ENCODE results near the gene PRKACB.

PRKACB gene

GRCh38 chr1:84159533-84160240 lies 15.6 kb downstream of the PRKACB start:
- DNase-seq, result no peak

- peak; percentile 73 for DNase-seq
These were observed 18.2 kb downstream of the PRKACB start for GRCh38 chr1:84162295-84162694.

DNA sequence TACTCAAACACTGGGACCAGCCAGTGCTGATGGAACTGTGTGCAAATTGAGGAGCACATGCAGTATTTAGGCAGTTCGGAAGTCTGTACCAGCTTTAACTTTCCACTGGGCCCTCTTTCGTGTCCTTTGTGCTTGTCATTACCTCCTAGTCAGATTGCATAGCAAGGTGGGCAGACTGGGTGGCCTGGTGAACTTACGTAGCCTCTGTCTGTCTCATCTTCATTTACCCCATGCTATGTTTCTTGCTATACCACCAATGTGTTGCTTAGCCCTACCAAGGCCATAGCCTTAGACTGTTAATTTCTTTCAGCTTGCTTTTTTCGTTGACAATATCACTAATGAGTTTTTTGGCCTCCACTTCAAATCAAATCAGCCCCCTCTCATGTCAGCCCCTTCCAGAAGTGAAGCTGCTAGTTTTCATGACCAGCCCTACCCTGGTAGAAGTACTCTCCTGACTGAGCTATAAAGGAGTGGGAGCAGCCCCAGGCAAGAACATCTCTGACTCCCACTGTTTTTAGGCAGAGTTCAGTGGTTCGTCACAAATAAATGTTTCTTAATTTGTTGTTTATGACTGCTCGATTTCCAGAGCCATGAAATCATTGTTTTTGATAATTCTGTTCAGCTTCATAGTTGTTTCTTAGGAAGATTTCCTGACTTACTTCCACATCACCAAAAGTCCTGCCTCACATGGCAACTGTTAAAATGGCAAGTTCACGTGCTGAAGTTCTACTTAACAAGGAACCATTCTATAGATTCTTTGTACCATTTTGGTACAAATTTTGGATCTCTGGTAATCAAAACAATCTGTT lies 19.3 kb downstream of the PRKACB start:
- DNase-seq, result no peak

GRCh38 chr1:84164161-84164560 lies 20.1 kb downstream of the PRKACB start:
- DNase-seq, result peak; percentile 70

DNA sequence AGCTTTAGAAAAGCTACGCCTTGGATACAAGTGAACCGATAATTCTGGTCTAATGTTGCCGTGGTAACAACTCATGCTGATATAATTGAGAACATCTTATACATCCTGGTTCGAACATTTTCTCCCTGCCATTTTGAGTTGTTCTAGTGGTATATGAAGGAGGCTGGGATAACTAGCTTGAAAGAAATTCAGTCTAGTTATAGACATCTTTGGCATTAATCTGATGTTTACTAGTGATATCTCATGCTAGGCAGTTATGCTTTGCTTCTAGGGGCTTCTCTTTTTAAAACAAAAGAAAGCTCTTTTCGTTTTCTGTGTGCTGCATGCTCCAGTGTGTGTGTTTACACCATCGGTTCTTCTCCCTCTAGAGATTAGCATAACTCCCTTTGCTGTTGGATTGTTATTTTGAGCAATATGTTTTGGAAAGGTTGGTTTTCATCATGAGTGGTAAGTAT lies 20.5 kb downstream of the PRKACB start:
- DNase-seq, result peak; percentile 70

DNA sequence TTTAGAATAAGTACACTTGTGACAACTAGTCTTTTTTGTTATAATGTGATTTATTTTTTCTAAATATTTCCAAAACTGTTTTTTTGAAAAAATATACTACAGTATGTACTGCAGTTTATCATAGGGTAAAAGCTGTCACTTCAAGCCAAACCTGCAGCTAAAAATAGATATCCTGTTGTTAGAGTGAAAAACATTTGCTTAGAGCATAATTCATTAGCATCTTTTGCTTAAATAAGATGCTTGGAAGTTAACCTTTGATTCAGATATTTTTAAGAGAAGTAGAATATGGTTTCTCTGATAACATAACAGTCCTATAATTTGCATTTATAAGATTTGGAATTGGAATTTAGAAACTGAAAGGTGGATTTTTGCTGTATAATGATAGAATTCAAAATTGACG lies 21.5 kb downstream of the PRKACB start:
- no peak for DNase-seq

GRCh38 chr1:84166797-84167196 lies 22.7 kb downstream of the PRKACB start:
- DNase-seq, result no peak

GRCh38 chr1:84168783-84169182 lies 24.7 kb downstream of the PRKACB start:
- no peak for DNase-seq

DNA sequence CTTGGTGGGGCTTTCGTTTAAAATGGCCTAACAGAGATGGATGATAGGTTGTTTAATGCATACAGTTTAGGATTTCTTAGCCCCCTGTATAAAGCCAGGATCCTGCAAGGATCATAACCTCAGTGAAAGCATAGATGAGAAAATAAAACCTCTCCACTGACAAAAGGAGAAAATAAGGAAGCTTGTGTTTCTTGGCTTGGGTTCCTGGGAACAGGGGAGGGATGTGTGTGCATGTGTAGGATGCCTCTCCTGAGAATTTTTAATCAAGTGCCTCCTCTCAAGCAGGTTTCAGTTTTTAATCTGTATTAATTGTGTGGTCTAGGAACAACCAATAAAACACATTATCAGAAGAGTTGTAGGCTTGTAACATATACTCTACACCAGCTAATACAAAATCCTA lies 26.1 kb downstream of the PRKACB start:
- no peak for DNase-seq

DNA sequence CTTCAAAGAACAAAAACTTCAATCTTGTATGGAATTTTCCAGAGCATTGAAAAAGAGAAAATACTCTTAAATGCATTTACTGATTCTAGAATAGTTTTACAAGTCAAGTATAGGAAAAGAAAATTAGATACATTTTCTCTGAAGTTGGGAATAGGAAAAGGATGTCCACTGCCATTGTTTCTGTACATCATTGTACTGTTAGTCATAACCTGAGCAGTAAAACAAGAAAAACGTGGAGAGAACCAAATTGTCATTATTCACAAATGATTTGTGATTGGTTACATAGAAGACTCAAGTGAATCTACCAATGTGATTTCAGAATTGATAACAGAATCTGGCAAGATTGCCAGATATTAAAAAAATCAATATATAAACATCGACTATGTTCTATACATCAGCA lies 27.4 kb downstream of the PRKACB start:
- no peak for DNase-seq

GRCh38 chr1:84174051-84174556 lies 30.0 kb downstream of the PRKACB start:
- no peak for DNase-seq

DNA sequence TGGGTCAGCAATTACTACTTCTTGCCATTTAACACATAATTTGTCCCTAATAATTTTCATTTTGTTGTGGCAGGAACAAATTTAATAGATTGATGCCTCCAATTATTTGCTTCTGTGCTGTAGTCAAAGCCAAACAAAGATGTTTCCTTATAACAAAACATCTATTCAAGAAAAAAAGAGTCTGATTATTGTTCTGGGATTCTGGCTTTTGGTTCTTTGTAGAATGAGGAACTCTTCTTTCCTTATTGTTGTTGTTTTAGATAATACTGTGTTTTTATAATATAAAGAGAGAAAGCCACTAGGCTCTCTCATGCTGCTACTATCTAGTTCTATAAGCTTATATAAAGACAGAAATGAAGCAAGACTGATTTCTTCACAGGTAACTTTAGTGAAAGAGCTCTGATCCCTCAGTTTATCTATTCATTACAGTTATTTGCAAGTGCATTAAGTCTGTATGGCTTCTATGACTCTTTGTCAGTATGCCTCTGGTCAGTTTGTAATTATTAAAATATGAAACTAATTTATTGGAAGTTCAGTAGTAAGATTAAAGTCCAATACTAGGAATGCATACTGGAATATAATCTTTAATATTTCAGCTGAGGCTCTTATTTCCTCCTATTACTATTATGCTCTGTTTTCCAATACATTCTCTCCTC lies 37.4 kb downstream of the PRKACB start:
- no peak for DNase-seq

- DNase-seq, result no peak
These were observed 46.4 kb downstream of the PRKACB start for GRCh38 chr1:84190455-84190854.

GRCh38 chr1:84192681-84193080 lies 48.6 kb downstream of the PRKACB start:
- no peak for DNase-seq

DNA sequence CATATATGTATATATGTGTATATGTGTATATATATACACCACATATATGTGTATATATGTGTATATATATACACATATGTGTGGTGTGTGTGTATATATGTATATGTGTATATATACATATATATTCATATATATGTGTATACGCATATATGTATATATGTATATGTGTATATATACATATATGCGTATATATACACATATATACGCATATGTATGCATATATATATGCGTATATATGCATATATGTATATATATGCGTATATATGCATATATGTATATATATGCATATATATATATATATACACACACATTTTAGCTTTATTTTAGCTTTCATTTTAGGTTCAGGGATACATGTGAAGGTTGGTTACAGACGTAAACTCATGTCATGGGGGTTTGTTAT lies 54.8 kb downstream of the PRKACB start:
- DNase-seq, result no peak

DNA sequence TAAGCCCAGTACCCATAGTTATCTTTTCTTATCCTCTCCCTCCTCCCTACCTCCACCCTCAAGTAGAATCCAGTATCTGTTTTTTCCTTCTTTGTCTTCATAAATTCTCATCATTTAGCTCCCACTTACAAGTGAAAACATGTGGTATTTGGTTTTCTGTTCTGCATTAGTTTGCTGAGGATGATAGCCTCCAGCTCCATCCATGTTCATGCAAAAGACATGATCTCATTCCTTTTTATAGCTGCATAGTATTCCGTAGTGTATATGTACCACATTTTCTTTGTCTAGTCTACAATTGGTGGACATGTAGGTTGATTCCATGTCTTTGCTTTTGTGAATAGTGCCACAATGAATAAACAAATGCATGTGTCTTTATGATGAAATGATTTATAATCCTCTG lies 55.2 kb downstream of the PRKACB start:
- DNase-seq, result no peak

DNA sequence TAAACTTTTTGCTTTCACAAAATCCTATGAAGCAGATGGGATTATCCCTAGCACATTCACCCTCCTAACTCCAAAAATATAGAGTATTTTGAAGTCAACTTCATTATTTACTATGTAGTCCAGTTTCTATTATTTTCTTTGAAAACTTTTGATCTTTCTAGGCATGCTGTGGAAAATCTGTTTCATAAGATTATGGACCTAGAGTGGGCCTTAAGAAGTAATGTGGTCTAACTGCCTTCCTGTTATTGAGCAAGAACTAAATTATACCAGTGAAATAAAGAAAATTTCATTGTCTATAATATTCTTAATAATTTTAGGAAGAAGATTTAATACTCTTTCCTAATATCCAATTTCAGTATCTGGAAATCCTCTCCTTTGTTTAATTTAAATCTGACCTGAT lies 58.1 kb downstream of the PRKACB start:
- DNase-seq, result no peak

- no peak for DNase-seq
These were observed 62.3 kb downstream of the PRKACB start for GRCh38 chr1:84206375-84206774.

DNA sequence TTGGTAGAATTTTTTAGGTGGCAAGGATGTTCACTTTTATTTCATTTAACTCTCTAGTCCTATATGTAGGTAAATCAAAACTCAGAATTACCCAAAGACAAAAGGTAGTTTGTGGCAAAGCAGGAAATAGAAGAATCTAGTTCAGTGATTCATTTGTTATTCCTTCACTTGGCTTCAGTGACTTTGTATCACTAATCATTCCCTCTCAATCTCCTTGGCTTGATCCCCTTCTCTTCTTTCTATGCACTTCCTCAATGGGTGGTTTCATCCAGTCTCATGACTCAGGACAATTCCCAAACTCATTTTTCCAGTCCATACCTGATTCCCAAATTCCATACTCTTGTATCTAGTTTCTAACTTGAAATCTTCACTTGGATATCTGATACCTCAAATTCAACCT lies 64.9 kb downstream of the PRKACB start:
- DNase-seq, result no peak

GRCh38 chr1:84214115-84214956 lies 70.3 kb downstream of the PRKACB start:
- no peak for DNase-seq

- no peak for DNase-seq
These were observed 73.2 kb downstream of the PRKACB start for GRCh38 chr1:84217239-84217638.

DNA sequence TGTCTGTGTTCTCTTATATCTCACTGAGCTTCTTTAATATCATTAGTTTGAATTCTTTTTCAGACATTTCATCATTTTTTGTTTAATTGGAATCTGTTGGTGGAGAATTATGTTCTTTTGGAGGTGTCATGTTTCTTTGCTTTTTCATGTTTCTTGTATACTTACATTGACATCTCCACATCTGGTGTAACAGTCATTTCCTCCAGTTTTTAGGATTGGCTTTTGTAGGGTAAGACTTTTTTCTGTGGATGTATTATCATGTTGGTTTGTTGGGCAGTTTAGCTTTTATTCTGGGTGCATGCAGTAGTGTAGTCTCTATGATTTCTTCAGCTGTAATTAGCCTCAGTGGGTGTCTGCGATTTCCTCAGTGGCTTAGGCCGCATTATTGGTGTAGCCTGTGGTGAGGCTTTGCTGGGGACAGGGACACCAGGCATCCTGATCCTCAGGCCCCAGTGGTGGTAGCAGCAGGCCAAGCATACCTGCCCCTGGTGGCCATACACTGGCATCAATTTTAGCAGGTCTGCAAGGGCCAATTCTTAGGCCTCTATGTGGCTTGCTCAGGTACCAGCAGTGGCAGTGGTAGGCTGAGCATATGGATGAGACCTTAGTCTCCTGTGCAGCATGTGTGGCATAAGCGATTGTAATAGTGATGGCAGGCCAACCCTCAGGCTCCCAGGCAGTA lies 79.8 kb downstream of the PRKACB start:
- DNase-seq, result no peak

Data from NCI-H446 treated with DMSO at 0.1 percent for 48 hours (cell line).